ENCODE measurements around the gene FKBP11. TPM values are rescaled to one million over a fixed set of nuclear protein-coding genes. Genes with fewer than 3 reads are reported as not detected.

Gene FKBP11
- total RNA-seq, 1 donor from 2014 or later = 12.3 TPM

DNA sequence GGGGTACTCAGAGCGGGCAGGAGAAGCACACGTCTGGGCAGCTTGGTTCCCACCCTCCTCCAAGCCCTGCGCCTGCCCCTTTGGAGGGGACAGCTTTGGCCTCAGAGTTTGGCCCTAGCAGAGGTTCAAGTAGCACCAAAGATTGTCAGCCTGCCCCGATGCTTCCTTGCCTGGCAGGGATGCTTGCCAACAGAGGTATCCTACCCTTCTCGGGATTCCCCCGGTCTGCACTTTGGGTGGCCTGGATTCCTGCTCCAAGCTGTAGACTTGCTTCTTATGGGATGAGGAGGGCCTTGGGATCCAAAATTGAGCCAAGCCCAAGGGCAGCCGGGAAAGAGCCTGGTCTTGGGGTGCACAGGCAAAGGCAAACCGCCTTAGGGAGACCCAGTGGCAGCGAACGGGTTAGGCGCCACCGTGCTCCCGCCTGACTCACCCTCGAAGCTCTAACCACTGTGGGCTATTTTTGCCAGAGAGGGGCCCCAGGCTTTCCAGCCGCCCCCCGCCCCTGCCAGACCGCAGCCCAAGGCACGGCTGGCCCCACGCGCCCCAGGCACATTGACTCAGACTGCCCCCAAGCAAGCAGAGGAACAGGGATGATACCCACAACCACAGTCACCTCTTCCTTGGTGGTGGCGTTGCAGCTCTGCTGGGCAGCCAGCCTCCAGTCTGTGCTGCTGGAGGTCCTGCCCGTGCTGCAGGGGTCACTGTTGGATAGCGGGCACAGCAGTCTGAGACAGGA is 47.1 kb upstream of the FKBP11 start:
- Mint-ChIP-seq H3K4me3 (ENCODE audit: unreplicated experiment) (no peak overlapping the region), H3K36me3 (ENCODE audit: unreplicated experiment) (no peaks in the 10 kb centered on the region), H3K9me3 (ENCODE audit: unreplicated experiment) (peaks cover 8% of the 10 kb centered on the region), H3K4me1 (ENCODE audit: low read depth, unreplicated experiment) (peaks cover 3% of the 10 kb centered on the region), H3K27ac (ENCODE audit: unreplicated experiment) (no peak overlapping the region), H3K27me3 (ENCODE audit: unreplicated experiment) (peaks cover 39% of the 10 kb centered on the region)
- TF ChIP-seq, protein P1, sequence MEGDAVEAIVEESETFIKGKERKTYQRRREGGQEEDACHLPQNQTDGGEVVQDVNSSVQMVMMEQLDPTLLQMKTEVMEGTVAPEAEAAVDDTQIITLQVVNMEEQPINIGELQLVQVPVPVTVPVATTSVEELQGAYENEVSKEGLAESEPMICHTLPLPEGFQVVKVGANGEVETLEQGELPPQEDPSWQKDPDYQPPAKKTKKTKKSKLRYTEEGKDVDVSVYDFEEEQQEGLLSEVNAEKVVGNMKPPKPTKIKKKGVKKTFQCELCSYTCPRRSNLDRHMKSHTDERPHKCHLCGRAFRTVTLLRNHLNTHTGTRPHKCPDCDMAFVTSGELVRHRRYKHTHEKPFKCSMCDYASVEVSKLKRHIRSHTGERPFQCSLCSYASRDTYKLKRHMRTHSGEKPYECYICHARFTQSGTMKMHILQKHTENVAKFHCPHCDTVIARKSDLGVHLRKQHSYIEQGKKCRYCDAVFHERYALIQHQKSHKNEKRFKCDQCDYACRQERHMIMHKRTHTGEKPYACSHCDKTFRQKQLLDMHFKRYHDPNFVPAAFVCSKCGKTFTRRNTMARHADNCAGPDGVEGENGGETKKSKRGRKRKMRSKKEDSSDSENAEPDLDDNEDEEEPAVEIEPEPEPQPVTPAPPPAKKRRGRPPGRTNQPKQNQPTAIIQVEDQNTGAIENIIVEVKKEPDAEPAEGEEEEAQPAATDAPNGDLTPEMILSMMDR (IDR thresholded peaks at IDR 0.05; ENCODE audit: partially characterized antibody, unreplicated experiment) = no peak
- DNase-seq = no peak

DNA sequence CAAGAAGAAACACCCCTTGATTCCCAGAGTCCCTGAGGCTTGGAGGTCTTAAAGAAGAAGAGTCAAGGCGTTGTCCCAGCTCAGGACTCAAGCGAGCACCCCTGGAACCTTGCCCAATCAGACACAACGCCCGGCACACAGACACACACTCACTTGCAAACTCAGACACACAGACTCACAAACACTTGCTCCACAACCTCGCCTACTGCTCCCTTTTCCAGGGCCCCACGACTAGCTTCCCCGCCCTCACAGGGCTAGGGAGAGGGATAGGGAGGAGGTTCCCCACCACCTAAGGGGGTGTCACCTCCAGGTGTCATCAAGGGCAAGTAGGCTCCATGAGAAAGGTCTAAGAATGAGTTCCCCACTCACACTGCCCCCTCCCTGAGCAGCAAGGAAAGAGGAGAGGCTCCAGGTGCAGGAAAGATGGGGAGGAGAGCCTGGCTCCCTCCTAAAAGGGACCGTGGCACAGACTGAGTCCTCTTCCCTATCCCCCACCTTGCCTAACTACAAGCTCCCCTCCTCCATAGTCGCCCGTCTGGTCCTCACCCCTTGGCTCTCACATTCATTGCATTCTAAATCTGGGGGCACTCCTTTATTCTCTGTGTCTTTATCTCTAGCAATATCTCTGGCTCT is 45.5 kb upstream of the FKBP11 start:
- Mint-ChIP-seq H3K4me3 (ENCODE audit: unreplicated experiment) (peak overlapping the region; percentile 73), H3K4me1 (ENCODE audit: low read depth, unreplicated experiment) (peaks cover 3% of the 10 kb centered on the region), H3K36me3 (ENCODE audit: unreplicated experiment) (no peaks in the 10 kb centered on the region), H3K27ac (ENCODE audit: unreplicated experiment) (no peak overlapping the region), H3K9me3 (ENCODE audit: unreplicated experiment) (peaks cover 5% of the 10 kb centered on the region), H3K27me3 (ENCODE audit: unreplicated experiment) (peaks cover 27% of the 10 kb centered on the region)
- TF ChIP-seq, protein P1 (IDR thresholded peaks at IDR 0.05; ENCODE audit: partially characterized antibody, unreplicated experiment) = no peak
- no peak for DNase-seq

DNA sequence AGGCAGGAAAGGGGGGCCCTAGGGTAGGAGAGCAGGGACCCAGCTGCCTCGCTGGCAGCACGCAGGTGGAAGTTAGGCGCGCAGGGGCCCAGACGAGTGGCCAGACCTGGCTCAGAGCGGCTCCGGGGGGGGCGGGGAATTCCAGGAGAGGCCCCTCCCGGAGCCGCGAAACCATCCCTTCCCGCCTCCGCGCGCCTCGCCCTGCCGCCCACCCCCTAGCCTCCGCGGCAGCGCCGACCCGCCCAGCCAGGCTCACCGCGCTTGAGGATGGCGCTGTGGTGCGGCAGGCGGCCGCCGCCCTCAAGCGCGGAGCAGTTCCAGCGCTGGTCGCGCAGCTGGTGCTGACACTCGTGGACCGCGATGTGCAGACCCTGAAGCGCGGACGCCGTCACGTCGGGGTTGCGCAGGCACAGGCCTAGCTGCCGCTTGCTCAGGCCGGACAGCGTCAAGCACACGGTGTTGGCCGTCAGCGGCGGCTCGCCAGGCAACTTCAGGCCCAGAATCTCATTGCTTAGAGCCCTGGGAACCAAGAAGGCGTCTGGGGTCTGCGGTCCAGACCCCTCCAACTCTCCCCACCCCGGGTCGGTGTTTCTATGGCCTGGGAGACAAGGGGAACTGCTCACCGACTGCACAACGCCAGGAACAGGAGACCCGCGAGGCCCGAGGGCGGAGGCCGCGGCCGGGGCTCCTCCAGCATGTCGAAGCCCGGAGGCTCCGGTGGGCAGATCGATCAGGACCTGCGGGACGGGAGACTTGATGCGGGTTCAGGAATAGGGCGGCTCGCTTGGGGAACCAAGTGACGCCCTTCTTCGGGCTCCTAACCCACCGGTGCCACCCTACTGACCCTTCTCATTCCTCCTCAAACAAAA is 44.8 kb upstream of the FKBP11 start:
- Mint-ChIP-seq H3K9me3 (ENCODE audit: unreplicated experiment) (peaks cover 3% of the 10 kb centered on the region), H3K36me3 (ENCODE audit: unreplicated experiment) (no peaks in the 10 kb centered on the region), H3K4me1 (ENCODE audit: low read depth, unreplicated experiment) (peaks cover 3% of the 10 kb centered on the region)

DNA sequence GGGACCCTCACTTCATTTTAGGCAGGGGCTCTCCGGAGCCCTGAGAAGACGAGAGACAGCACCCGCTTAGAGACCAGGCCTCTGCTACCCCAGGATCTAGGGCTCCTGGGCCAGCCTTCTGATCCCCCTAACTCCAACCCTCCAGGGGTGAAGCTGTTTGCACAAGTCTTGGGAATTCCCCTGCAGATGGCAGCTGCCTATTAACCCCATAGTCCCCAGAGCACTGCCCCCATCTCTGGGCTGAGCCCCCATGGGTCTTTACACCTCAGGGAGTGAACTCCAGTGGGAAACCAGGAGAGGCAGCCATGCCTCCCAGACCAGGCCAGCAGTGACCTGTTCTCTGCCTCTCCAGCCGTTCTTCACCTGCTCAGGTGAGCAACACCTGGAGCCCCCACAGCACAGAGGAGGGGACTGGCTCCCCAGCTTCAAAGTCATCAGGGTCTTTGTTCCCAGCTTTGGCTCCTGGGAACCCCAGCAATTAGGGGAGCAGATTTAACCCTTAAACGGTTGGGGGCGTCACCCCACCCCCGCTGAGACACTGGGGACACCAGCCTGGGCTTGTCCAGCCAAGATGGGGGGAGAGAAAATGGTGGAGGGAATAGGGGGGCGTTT is 44.0 kb upstream of the FKBP11 start:
- Mint-ChIP-seq H3K27ac (ENCODE audit: unreplicated experiment) (no peak overlapping the region), H3K9me3 (ENCODE audit: unreplicated experiment) (peaks cover 3% of the 10 kb centered on the region), H3K4me3 (ENCODE audit: unreplicated experiment) (no peak overlapping the region), H3K4me1 (ENCODE audit: low read depth, unreplicated experiment) (peaks cover 3% of the 10 kb centered on the region), H3K36me3 (ENCODE audit: unreplicated experiment) (no peaks in the 10 kb centered on the region), H3K27me3 (ENCODE audit: unreplicated experiment) (peaks cover 19% of the 10 kb centered on the region)
- TF ChIP-seq, protein P1 (IDR thresholded peaks at IDR 0.05; ENCODE audit: partially characterized antibody, unreplicated experiment) = no peak
- DNase-seq = no peak

More for the DNA sequence above, 44.8 kb upstream of the FKBP11 start:
- TF ChIP-seq, protein P1 (IDR thresholded peaks at IDR 0.05; ENCODE audit: partially characterized antibody, unreplicated experiment) = no peak
- Mint-ChIP-seq H3K27ac (ENCODE audit: unreplicated experiment) (no peak overlapping the region), H3K27me3 (ENCODE audit: unreplicated experiment) (peaks cover 22% of the 10 kb centered on the region), H3K4me3 (ENCODE audit: unreplicated experiment) (no peak overlapping the region)
- peak; percentile 65 for DNase-seq
